Measurements from ENCODE around the gene ARHGAP15.

ARHGAP15 gene

DNA sequence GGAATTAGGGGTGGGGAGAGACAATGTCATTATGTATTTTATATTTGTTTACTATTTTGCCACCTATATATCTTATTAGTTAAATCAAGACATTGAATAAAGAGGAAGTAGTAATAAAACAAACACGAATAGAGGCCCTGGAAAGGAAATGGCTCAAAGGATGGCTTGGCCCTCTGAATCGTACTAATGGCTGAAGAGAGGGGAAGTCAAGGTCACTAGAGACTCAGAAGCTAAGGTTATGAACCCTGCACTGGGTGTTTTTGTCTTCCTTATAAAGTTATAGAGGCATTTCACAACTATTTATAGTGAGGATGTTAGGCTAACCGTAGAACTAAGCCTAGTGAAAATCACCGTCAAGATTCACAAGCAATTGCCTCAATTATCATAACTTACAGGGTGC, 685.9 kb downstream of the ARHGAP15 start:
- DNase-seq: no peak
- H3K27me3 ChIP-seq (replicated peaks; ENCODE audit: insufficient read depth, low read length): no peaks in the 10 kb centered on the region
- TF ChIP-seq EZH2phosphoT487 (IDR thresholded peaks at IDR 0.05; ENCODE audit: low read length): no peak
- TF ChIP-seq EZH2 (optimal IDR thresholded peaks at IDR 0.05; ENCODE audit: low read depth, low read length): no peak
- TF ChIP-seq, protein P1, sequence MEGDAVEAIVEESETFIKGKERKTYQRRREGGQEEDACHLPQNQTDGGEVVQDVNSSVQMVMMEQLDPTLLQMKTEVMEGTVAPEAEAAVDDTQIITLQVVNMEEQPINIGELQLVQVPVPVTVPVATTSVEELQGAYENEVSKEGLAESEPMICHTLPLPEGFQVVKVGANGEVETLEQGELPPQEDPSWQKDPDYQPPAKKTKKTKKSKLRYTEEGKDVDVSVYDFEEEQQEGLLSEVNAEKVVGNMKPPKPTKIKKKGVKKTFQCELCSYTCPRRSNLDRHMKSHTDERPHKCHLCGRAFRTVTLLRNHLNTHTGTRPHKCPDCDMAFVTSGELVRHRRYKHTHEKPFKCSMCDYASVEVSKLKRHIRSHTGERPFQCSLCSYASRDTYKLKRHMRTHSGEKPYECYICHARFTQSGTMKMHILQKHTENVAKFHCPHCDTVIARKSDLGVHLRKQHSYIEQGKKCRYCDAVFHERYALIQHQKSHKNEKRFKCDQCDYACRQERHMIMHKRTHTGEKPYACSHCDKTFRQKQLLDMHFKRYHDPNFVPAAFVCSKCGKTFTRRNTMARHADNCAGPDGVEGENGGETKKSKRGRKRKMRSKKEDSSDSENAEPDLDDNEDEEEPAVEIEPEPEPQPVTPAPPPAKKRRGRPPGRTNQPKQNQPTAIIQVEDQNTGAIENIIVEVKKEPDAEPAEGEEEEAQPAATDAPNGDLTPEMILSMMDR (IDR thresholded peaks at IDR 0.05; ENCODE audit: low read length): no peak
- H3F3A ChIP-seq (ENCODE audit: insufficient read depth, low read length): no peaks in the 10 kb centered on the region
- H3K4me1 ChIP-seq (ENCODE audit: low read length): no peaks in the 10 kb centered on the region
- H3K9me3 ChIP-seq (replicated peaks; ENCODE audit: insufficient read depth, low read length): no peaks in the 10 kb centered on the region
- H3K4me3 ChIP-seq (ENCODE audit: low read length): no peak overlapping the region
- no peak overlapping the region for H3K9ac ChIP-seq (ENCODE audit: low read length)
- no peaks in the 10 kb centered on the region for H4K20me1 ChIP-seq (ENCODE audit: insufficient read depth, low read length)
- no peaks in the 10 kb centered on the region for H3K36me3 ChIP-seq (replicated peaks; ENCODE audit: insufficient read depth, low read length)
- H3K4me2 ChIP-seq (ENCODE audit: low read depth, low read length): no peak overlapping the region
- no peaks in the 10 kb centered on the region for H3K79me2 ChIP-seq (ENCODE audit: low read length)
- H2AFZ ChIP-seq (ENCODE audit: low read length): no peak overlapping the region
- H3K9me2 ChIP-seq (replicated peaks; ENCODE audit: insufficient read depth, low read length): no peaks in the 10 kb centered on the region
- no peak overlapping the region for H3K27ac ChIP-seq (ENCODE audit: low read length)

DNA sequence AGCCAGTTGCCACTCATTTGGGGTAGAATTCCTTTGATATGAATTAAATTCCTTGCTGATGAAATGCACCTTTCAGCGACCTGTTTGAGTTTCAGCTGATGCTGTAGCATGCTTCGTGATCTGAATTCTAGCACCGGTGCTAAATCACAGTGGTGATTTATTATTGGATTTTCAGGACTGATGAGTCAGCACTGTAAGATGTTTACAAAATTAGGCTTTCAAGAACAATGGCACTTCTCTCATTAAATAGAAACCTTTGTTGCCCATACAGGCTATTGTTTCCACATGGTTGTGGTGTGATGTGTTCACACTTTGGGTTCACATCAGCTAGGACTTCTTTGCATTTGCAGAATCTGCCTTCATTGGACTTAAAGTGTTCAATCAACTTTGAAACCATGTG, 687.7 kb downstream of the ARHGAP15 start:
- no peak overlapping the region for H3K4me2 ChIP-seq (ENCODE audit: low read depth, low read length)

More for the DNA sequence above, 687.7 kb downstream of the ARHGAP15 start:
- H2AFZ ChIP-seq (ENCODE audit: low read length): no peak overlapping the region
- no peak overlapping the region for H3K4me3 ChIP-seq (ENCODE audit: low read length)
- no peak overlapping the region for H3K27ac ChIP-seq (ENCODE audit: low read length)
- H3K9me3 ChIP-seq (replicated peaks; ENCODE audit: insufficient read depth, low read length): no peaks in the 10 kb centered on the region
- no peak overlapping the region for H3K9ac ChIP-seq (ENCODE audit: low read length)
- no peaks in the 10 kb centered on the region for H3K79me2 ChIP-seq (ENCODE audit: low read length)
- H3K36me3 ChIP-seq (replicated peaks; ENCODE audit: insufficient read depth, low read length): no peaks in the 10 kb centered on the region
- no peaks in the 10 kb centered on the region for H4K20me1 ChIP-seq (ENCODE audit: insufficient read depth, low read length)
- no peaks in the 10 kb centered on the region for H3K4me1 ChIP-seq (ENCODE audit: low read length)
- no peaks in the 10 kb centered on the region for H3K9me2 ChIP-seq (replicated peaks; ENCODE audit: insufficient read depth, low read length)
- no peaks in the 10 kb centered on the region for H3F3A ChIP-seq (ENCODE audit: insufficient read depth, low read length)
- no peak for DNase-seq
- TF ChIP-seq EZH2 (optimal IDR thresholded peaks at IDR 0.05; ENCODE audit: low read depth, low read length) (no peak), EZH2phosphoT487 (IDR thresholded peaks at IDR 0.05; ENCODE audit: low read length) (no peak)
- TF ChIP-seq, protein P1 (IDR thresholded peaks at IDR 0.05; ENCODE audit: low read length): no peak
- no peaks in the 10 kb centered on the region for H3K27me3 ChIP-seq (replicated peaks; ENCODE audit: insufficient read depth, low read length)

Measured in MM.1S (cell line).